Measurements from ENCODE around the gene EFCAB13.
"Not testable (repeated sequence)": the region's sequence is repeated elsewhere in the genome, so short reads cannot be mapped to it uniquely, and the experiment has no call there.

The EFCAB13 gene

DNA sequence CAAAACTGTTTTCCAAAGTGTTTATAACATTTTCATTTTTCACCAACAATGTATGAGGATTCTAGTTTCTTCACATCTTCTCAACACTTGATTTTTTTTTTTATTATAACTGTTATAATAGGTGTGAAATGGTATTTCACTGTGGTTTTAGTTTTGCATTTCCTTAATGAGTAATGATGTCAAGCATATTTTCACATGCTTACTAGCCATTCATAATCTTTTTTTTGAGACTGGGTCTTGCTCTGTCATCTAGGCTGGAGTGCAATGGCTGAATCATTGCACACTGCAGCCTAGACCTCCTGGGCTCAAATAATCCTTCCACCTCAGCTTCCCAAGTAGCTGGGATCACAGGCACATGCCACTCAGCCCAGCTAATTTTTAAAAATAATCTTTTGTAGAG is 65.1 kb downstream of the EFCAB13 start:
- Histone ChIP-seq H3K27ac (no peak overlapping the region), H3K27me3 (no peaks in the 10 kb centered on the region), H3K4me1 (no peaks in the 10 kb centered on the region), H3K4me3 (no peak overlapping the region), H3K9me3 (peaks cover 0 to 3% (median 0%) of the 10 kb centered on the region in 3 donors), H3K36me3 (peaks cover 9 to 36% (median 26%) of the 10 kb centered on the region in 3 donors)
- TF ChIP-seq CTCF (IDR thresholded peaks at IDR 0.05), result no peak
- intact Hi-C loops (cut with DNase I; ENCODE audit: low total_unique reads), result no loop called here
- no peak for DNase-seq

DNA sequence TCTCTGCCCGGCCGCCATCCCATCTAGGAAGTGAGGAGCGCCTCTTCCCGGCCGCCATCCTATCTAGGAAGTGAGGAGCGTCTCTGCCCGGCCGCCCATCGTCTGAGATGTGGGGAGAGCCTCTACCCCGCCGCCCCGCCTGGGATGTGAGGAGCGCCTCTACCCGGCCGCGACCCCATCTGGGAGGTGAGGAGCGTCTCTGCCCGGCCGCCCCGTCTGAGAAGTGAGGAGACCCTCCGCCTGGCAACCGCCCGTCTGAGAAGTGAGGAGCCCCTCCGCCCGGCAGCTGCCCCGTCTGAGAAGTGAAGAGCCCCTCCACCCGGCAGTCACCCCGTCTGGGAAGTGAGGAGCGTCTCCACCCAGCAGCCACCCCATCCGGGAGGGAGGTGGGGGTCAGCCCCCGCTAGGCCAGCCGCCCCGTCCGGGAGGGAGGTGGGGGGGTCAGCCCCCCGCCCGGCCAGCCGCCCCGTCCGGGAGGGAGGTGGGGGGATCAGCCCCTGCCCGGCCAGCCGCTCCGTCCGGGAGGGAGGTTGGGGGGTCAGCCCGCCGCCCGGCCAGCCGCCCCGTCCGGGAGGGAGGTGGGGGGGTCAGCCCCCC is 73.9 kb downstream of the EFCAB13 start:
- H3K36me3 ChIP-seq, result peaks cover 0 to 15% (median 4%) of the 10 kb centered on the region in 3 donors
- H3K4me3 ChIP-seq; H3K27me3 ChIP-seq; H3K27ac ChIP-seq; H3K4me1 ChIP-seq; intact Hi-C loops (cut with DNase I; ENCODE audit: low total_unique reads); H3K9me3 ChIP-seq; DNase-seq: not testable (repeated sequence)

GRCh38 chr17:47400333-47400732 is 76.6 kb downstream of the EFCAB13 start:
- Histone ChIP-seq H3K36me3 (peaks cover 0 to 9% (median 4%) of the 10 kb centered on the region in 3 donors), H3K27ac (no peak overlapping the region), H3K4me1 (no peaks in the 10 kb centered on the region), H3K27me3 (no peaks in the 10 kb centered on the region), H3K9me3 (no peaks in the 10 kb centered on the region), H3K4me3 (no peak overlapping the region)
- TF ChIP-seq CTCF (IDR thresholded peaks at IDR 0.05), result no peak
- no peak for DNase-seq
- intact Hi-C loops (cut with DNase I; ENCODE audit: low total_unique reads), result no loop called here

DNA sequence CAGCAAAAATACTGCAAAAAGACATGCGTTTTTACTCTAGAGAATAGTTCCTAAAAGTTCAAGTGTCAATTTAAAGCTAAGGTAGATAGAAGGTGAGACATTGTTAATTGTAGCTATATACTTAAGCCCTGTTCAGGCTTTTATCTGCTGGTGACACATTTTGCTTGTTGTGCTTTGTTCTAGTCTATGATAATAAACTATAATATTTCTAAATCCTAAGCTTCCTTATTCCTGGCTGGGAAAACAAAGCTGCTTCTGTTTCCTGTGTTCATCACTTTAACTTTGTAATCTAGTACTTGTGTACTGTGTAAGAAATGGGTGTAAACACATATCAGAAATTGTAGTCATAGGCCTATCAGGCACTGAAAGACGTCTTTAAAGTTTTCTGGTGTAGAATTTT is 77.3 kb downstream of the EFCAB13 start:
- no peak for TF ChIP-seq CTCF (IDR thresholded peaks at IDR 0.05)
- intact Hi-C loops (cut with DNase I; ENCODE audit: low total_unique reads), result no loop called here
- no peak for DNase-seq
- Histone ChIP-seq H3K36me3 (peaks cover 0 to 9% (median 4%) of the 10 kb centered on the region in 3 donors), H3K4me1 (no peaks in the 10 kb centered on the region), H3K27ac (no peak overlapping the region), H3K4me3 (no peak overlapping the region), H3K27me3 (no peaks in the 10 kb centered on the region), H3K9me3 (no peaks in the 10 kb centered on the region)

GRCh38 chr17:47404006-47404405 is 80.3 kb downstream of the EFCAB13 start:
- no peaks in the 10 kb centered on the region for H3K9me3 ChIP-seq
- H3K27ac ChIP-seq, result no peak overlapping the region
- TF ChIP-seq CTCF (IDR thresholded peaks at IDR 0.05), result no peak
- intact Hi-C loops (cut with DNase I; ENCODE audit: low total_unique reads), result no loop called here
- DNase-seq, result no peak
- H3K4me3 ChIP-seq, result no peak overlapping the region
- H3K27me3 ChIP-seq, result no peaks in the 10 kb centered on the region
- no peaks in the 10 kb centered on the region for H3K4me1 ChIP-seq
- peaks cover 0 to 8% (median 0%) of the 10 kb centered on the region in 3 donors for H3K36me3 ChIP-seq

DNA sequence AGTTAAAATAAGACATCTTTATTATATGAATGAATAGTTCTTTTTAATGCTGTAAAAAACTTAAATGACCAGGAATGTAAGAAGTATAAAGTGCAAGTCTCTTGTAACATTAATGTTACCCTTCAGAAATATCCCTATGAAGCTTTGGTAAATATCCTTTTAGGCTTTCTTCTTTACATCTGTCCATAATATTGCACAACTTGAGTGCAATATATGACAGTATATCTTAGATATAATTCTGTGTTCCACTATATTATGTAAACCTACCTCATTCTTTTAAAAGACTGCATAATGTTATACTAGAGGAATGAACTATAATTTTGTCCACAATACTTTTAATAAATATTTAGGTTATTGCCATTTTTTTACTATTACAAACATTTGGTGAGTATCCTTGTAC is 81.1 kb downstream of the EFCAB13 start:
- no peak for TF ChIP-seq CTCF (IDR thresholded peaks at IDR 0.05)
- DNase-seq, result no peak
- Histone ChIP-seq H3K4me3 (no peak overlapping the region), H3K4me1 (no peaks in the 10 kb centered on the region), H3K9me3 (no peaks in the 10 kb centered on the region), H3K36me3 (peaks cover 0 to 11% (median 0%) of the 10 kb centered on the region in 3 donors), H3K27me3 (no peaks in the 10 kb centered on the region), H3K27ac (no peak overlapping the region)
- intact Hi-C loops (cut with DNase I; ENCODE audit: low total_unique reads), result loop anchor here (5.0 kb wide), 1 partner anchor 53 kb away; no protein-coding TSS in a partner anchor

All from tibial artery (tissue), 4 donors.